RPMI8226 (cell line): ENCODE results near the gene POU6F2.
A peak's percentile ranks its signal among the peaks of the same experiment; 100 is the strongest.
"Not testable (repeated sequence)": the region's sequence is repeated elsewhere in the genome, so short reads cannot be mapped to it uniquely, and the experiment has no call there.

Source experiments
- DNase-seq: peaks from one replicate; pipeline ENCODE4 v3.0.0-alpha.2; 2015

Gene POU6F2, protein sequence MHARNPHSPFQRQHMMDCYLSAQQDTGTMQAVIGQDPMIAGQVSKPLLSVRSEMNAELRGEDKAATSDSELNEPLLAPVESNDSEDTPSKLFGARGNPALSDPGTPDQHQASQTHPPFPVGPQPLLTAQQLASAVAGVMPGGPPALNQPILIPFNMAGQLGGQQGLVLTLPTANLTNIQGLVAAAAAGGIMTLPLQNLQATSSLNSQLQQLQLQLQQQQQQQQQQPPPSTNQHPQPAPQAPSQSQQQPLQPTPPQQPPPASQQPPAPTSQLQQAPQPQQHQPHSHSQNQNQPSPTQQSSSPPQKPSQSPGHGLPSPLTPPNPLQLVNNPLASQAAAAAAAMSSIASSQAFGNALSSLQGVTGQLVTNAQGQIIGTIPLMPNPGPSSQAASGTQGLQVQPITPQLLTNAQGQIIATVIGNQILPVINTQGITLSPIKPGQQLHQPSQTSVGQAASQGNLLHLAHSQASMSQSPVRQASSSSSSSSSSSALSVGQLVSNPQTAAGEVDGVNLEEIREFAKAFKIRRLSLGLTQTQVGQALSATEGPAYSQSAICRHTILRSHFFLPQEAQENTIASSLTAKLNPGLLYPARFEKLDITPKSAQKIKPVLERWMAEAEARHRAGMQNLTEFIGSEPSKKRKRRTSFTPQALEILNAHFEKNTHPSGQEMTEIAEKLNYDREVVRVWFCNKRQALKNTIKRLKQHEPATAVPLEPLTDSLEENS

GRCh38 chr7:38977685-38978084 is at the start of gene POU6F2:
TSS of gene POU6F2 (plus strand) at chr7:38977909. CDS start at chr7:38977954, 45 bp downstream.
- DNase-seq, result no peak

- no peak for DNase-seq
Observed at GRCh38 chr7:38928506-38928905, 49.2 kb upstream of the POU6F2 start.

GRCh38 chr7:38929460-38930171 is 48.1 kb upstream of the POU6F2 start:
- no peak for DNase-seq

DNA sequence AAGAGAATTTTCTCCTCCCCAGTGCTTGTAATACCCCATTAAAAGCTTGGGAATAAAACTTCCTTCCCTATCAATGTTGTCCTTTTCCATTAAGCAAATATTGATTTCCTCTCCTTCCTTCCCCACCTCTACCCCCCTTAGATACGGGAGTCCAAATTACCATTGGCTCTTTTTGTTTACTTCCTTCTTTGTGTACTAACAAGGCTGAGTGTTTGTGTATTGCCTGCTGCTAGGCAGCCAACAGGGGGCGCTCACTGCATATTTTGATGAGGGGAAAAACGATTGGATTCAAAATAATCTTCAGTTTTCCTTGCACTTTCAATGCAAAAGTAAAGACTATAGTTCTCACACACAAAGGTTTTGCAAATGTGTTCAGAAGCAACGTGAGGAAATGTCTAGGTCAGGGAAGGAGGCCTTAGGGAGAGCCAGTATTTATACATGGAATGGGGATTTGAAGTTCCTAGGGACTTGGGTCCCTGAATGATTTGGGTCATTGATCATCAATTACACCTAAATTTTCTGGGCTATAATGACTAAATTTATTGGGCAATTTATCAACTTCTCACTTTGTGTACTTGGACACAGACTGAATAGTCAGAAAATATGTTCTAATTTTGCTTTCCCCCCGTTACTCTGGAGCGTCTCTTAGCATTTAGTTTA is 45.1 kb upstream of the POU6F2 start:
- peak; percentile 71 for DNase-seq

GRCh38 chr7:38934051-38934450 is 43.7 kb upstream of the POU6F2 start:
- DNase-seq, result no peak

DNA sequence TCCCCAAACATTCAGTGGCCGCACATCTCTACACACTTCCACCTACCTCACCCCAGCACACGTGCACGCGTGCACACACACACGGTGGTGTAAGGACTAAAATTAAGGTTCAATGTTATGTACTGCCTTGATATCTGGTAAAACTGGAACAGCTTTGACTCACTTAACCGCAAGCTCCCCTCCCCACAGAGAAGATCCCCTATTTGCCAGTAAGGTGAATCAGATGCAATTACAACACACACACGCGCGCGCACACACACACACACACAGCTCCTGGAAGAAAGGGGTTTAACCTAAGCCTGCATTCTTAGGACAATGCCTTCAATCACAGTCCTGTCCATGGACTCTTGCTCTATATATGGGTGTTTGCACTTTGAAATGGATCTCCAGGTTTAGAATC is 43.2 kb upstream of the POU6F2 start:
- DNase-seq, result no peak

GRCh38 chr7:38936641-38937040 is 41.1 kb upstream of the POU6F2 start:
- no peak for DNase-seq

DNA sequence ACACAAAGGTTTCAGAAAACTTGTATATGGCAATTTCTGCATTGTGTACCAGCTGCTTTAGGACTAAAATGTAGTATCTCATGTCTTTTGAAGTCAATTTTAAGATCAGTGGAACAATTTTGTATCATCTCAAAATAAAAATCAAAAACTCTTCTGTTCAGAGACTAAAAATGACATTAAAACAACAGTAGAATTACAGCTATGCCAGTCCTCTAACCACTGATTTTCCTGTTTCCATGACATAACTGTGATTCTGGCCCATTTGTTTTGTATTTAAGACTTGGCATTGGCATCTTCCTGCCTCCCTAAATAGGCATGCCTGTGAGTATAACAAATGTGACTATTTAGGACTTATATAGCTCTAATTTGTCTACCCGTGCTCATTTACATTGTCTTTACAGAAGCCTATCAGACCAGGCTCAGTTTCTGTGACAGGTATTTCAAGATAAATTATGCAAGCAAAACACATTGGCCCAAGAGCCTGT is 39.7 kb upstream of the POU6F2 start:
- DNase-seq, result no peak

- no peak for DNase-seq
Observed at GRCh38 chr7:38938589-38938988, 39.1 kb upstream of the POU6F2 start.

DNA sequence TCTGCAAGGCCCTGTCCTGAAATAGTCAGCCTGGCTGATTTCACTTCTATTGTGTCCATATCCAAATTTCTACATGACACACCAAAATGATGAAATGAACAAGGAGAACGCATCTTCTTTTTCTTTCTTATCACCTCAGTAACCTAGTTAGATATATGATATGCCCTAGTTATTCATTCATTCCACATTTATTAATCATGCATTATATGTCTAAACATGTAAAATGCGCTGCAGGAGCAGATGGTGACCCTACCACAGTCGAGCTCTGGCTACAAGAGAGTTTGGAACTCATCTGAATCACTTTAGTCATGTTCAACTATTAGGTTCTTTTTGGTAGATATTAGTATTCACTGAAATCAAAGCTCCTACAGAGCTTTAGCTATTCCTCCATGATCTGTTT is 36.9 kb upstream of the POU6F2 start:
- no peak for DNase-seq

GRCh38 chr7:38942431-38943051 is 35.2 kb upstream of the POU6F2 start:
- DNase-seq, result no peak

- not testable (repeated sequence) for DNase-seq
Observed at GRCh38 chr7:38947541-38947940, 30.2 kb upstream of the POU6F2 start.

DNA sequence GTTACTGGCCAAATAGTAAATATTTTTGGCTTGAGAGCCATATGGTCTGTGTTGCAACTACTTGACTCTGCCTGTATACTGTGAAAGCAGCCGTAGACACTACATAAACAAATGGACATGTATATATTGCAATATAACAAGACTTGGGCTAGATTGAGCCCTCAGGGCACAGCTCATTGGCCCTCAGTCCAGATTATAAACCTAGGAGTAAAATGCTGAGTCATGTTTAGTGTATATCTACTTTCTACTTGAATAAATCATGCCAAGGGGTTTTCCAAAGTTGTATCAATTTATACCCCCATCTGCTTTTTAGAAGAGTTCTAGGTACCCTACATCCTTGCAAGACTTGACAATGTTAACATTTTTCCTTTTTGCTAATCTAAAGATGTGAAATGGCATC is 27.4 kb upstream of the POU6F2 start:
- DNase-seq, result no peak

DNA sequence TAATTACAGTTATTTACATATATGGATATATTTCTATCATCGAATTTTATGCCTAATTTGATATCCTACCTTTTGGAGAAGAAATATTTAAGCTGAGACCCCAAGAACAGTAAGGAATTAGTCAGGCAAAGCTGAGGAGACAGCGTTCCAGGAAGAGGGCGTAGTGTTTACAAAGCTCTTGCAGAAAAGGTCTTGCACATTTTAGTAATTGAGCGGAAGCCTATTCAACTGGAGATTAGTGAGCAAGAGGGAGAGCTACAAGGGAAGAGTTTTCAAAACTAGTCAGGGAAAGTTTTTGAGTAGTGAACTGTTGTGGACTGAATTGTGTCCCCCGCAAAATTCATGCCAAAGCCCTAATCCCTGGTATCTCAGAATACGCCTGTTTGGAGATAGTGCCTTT is 26.5 kb upstream of the POU6F2 start:
- no peak for DNase-seq

GRCh38 chr7:38953227-38953626 is 24.5 kb upstream of the POU6F2 start:
- DNase-seq, result no peak

DNA sequence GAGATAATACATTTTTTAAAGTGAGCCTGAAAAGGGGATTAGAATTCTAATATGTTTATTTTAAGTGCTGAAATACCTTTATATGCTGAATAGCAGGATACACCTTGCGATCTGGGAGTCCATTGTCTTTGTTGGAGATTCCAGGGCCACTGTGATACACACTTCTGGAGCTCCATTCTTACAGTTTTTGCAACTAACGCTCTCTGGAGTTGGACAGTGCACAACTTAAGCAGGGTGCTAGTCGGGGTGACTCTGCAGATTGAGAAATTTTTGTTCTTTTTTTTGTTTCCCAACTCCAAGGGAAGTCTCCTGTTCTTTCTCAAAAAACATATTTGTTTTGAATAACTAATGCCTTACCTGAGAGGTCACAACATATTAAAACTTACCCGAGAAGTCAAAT is 23.7 kb upstream of the POU6F2 start:
- no peak for DNase-seq

DNA sequence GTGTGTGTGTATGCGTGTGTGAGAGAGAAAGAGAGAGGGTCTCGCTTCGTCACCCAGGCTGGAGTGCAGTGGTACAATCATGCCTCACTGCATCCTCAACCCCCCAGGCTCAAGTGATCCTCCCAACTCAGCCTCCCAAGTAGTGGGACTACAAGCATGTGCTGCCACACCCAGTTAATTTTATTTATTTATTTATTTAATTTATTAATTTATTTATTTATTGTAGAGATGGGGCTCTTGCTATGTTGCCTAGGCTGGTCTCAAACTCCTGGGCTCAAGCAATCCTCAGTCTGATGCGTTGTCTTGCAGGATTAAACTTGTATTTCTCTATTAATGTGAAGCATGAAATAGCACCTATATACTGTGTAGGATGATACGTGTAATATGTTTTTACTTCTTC is 21.8 kb upstream of the POU6F2 start:
- DNase-seq, result no peak

GRCh38 chr7:38962028-38962427 is 15.7 kb upstream of the POU6F2 start:
- no peak for DNase-seq

- DNase-seq, result no peak
Observed at GRCh38 chr7:38964921-38965320, 12.8 kb upstream of the POU6F2 start.

DNA sequence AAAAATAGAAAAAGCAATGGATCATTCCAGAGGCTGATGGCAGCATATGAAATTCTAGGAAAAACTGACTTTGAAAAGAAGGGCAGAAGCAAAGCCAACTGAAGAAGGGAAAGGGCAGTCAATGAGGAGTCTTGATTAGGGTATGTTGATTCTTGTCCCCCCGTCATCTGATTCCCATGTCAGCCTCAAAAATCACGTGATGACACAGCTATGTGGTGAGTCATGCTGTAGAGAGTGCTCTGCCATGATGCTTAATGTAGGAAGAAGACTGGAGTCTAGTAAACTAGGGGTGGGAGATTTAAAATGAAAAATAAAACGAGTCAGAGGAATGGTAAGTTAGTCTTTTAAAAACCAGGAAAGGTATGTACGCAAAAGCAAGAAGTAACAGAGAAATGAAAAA is 3.9 kb upstream of the POU6F2 start:
- no peak for DNase-seq

GRCh38 chr7:38975944-38976392 is 1.7 kb upstream of the POU6F2 start:
- no peak for DNase-seq

GRCh38 chr7:38978491-38978890 is 782 bp downstream of the POU6F2 start:
- no peak for DNase-seq
